ENCODE measurements around the gene CRYAA. TPM values are rescaled to one million over a fixed set of nuclear protein-coding genes. Genes with fewer than 3 reads are reported as not detected.

The CRYAA gene
- total and polyA plus RNA-seq, 2 of the 8 experiments (the other 6 are each of a cell fraction or from before 2014, with no cell fraction given) = not detected

DNA sequence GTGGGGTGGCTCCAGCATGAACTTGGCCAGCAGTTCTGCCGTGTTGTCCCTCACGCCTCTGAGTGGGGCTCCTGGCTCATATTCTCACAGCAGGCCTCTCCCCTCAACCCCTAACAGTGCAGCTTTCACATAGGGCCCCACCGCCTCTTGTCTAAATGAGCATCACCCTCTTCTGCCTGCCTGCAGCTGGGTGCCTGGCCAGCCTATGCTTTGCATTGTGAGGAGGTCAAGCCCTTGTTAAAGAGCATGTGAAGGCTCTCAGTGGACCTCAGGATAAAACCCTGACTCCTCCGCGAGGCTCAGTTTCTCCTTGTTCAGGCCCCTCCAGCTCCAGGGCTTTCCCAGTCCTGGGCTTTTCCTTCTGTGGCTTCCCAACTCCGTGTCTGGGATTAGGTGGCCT, 34.8 kb downstream of the CRYAA start (continued):
- TF ChIP-seq GTF2F1 (IDR thresholded peaks at IDR 0.05; ENCODE audit: borderline replicate concordance, low read depth, low read length) (no peak), KDM5A (IDR thresholded peaks at IDR 0.05; ENCODE audit: low read length) (no peak), PHF8 (conservative IDR thresholded peaks at IDR 0.05; ENCODE audit: low read depth, low read length) (no peak), BACH1 (IDR thresholded peaks at IDR 0.05; ENCODE audit: low read length) (no peak), RFX5 (IDR thresholded peaks at IDR 0.05; ENCODE audit: borderline replicate concordance, low read depth, low read length) (no peak)
